ENCODE data around the gene ABHD4.

The ABHD4 gene

GRCh38 chr14:22598099-22598895 is at the start of gene ABHD4:
Gene ABHD4 (plus strand): TSS chr14:22598300. CDS start chr14:22598307, 7 bp downstream.
- peak; percentile 68 for DNase-seq

GRCh38 chr14:22549324-22549962 is 48.7 kb upstream of the ABHD4 start:
- DNase-seq: no peak

GRCh38 chr14:22549981-22550673 is 48.0 kb upstream of the ABHD4 start:
- DNase-seq: peak; percentile 71

GRCh38 chr14:22551605-22551997 is 46.5 kb upstream of the ABHD4 start:
- DNase-seq: peak; percentile 21

- peak; percentile 30 for DNase-seq
Measured at GRCh38 chr14:22552001-22552826, 45.9 kb upstream of the ABHD4 start.

GRCh38 chr14:22552827-22553076 is 45.3 kb upstream of the ABHD4 start:
- no peak for DNase-seq

GRCh38 chr14:22553445-22553844 is 44.7 kb upstream of the ABHD4 start:
- no peak for DNase-seq

- DNase-seq: peak; percentile 56
Measured at GRCh38 chr14:22553861-22554497, 44.1 kb upstream of the ABHD4 start.

- peak; percentile 55 for DNase-seq
Measured at GRCh38 chr14:22554498-22555383, 43.4 kb upstream of the ABHD4 start.

GRCh38 chr14:22555384-22556011 is 42.6 kb upstream of the ABHD4 start:
- DNase-seq: peak; percentile 74

- DNase-seq: peak; percentile 99
Measured at GRCh38 chr14:22556021-22556989, 41.8 kb upstream of the ABHD4 start.

- DNase-seq: peak; percentile 90
Measured at GRCh38 chr14:22556990-22557623, 41.0 kb upstream of the ABHD4 start.

GRCh38 chr14:22557846-22558220 is 40.3 kb upstream of the ABHD4 start:
- DNase-seq: peak; percentile 24

- peak; percentile 79 for DNase-seq
Measured at GRCh38 chr14:22558221-22558913, 39.7 kb upstream of the ABHD4 start.

GRCh38 chr14:22559041-22559440 is 39.1 kb upstream of the ABHD4 start:
- DNase-seq: peak; percentile 4

- peak; percentile 41 for DNase-seq
Measured at GRCh38 chr14:22560662-22561365, 37.3 kb upstream of the ABHD4 start.

- no peak for DNase-seq
Measured at GRCh38 chr14:22561366-22561660, 36.8 kb upstream of the ABHD4 start.
